Testis (tissue), 3 donors: ENCODE data around the gene SMG6. TPM values are rescaled to one million over a fixed set of nuclear protein-coding genes. Genes with fewer than 3 reads are reported as not detected.
"Not testable (repeated sequence)": the region's sequence is repeated elsewhere in the genome, so short reads cannot be mapped to it uniquely, and the experiment has no call there.

Experiments used
- DNase-seq: peaks from one replicate; pipeline ENCODE4 v3.0.0-alpha.2; 2019
- H3K27ac ChIP-seq, 2 donors: fragments of 200-600 bp; sonication (generic); one replicate each; pipeline ENCODE4 v1.5.1; 2019
- H3K27me3 ChIP-seq: fragments of 200-600 bp; sonication (generic); one replicate; pipeline ENCODE4 v1.5.1; 2019
- H3K36me3 ChIP-seq: fragments of 200-600 bp; sonication (generic); one replicate; pipeline ENCODE4 v1.5.1; 2017; ENCODE audit warnings: low read depth; ENCODE audit errors: missing control alignments
- H3K4me1 ChIP-seq: fragments of 200-600 bp; sonication (generic); one replicate; pipeline ENCODE4 v1.5.1; 2019
- H3K4me3 ChIP-seq, 2 donors: fragments of 200-600 bp; sonication (generic); one replicate each; pipeline ENCODE4 v1.5.1; 2017 to 2019
- H3K9me3 ChIP-seq: fragments of 200-600 bp; sonication (generic); one replicate; pipeline ENCODE4 v1.5.1; 2017
- POLR2A ChIP-seq: fragments of 450-650 bp; IDR thresholded peaks from one replicate; pipeline ENCODE4 v1.6.1; 2017; ENCODE audit warnings: antibody characterized with exemption, mild to moderate bottlenecking, moderate library complexity
- WGBS, 2 donors: methylation state at CpG; one replicate each; pipeline ENCODE4 v1.1.5; 2018; 5-methylcytosine and 5-hydroxymethylcytosine counted together
- intact Hi-C: fragments of 100-400 bp; cut with DNase I; formaldehyde crosslinking; loops from one replicate; pipeline ENCODE4 v1.15.1; 2023; ENCODE audit warnings: low total_unique reads
- polyA plus RNA-seq: library from polyadenylated mRNA; stranded (reverse); fragments of 350-450 nt; fragmentation: Illumina TruSeq; extraction: RNeasy Lipid Tissue Mini Kit (QIAGEN cat#74804); gene quantifications from one replicate; pipeline ENCODE4 v1.2.3, GENCODE V29; 2014; ENCODE audit warnings: low read depth, low replicate concordance; ENCODE audit not compliant: insufficient read depth
- total RNA-seq, 2 donors: library from RNA; depleted of rRNA; stranded (reverse); fragments of >200 nt; gene quantifications; one replicate each; pipeline ENCODE4 v1.2.3, GENCODE V29; 2016
- TF ChIP-seq, protein P1 (sequence below), 3 experiments: fragments of 450-650 bp in 2 of 3; fragments of 200-600 bp in 1 of 3; sonication (generic) in 1 of 3; IDR thresholded peaks; one replicate each; pipeline ENCODE4 v1.5.1; 2016 to 2019; ENCODE audit warnings: antibody characterized with exemption in 3 of 3, mild to moderate bottlenecking in 2 of 3, moderate library complexity in 1 of 3

SMG6 gene
- total and polyA plus RNA-seq, 3 donors from 2014 or later: 68.7 to 86.5 (median 80.6) TPM

DNA sequence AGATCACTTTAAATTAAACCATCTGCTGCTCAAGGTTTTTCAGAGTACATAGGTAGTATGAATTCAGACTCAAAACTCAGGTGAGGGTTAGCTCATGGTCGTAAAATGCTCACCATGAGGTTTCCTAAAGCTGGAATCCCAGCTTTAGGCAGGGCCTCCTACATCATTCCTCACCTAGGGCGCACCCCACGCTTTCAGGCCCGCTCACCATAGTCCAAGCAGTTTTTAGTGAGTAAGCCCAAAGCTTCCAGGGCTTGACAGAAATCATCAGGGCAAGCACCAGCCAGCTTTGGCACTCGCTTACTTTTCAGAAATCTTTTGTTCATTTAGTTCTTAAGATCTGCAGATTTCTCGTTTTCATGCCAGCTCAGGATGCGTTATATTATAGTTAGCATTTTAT is 158.9 kb downstream of the SMG6 start:
- H3K27ac ChIP-seq: no peak overlapping the region
- no peaks in the 10 kb centered on the region for H3K36me3 ChIP-seq
- no peak for TF ChIP-seq POLR2A
- TF ChIP-seq, protein P1, sequence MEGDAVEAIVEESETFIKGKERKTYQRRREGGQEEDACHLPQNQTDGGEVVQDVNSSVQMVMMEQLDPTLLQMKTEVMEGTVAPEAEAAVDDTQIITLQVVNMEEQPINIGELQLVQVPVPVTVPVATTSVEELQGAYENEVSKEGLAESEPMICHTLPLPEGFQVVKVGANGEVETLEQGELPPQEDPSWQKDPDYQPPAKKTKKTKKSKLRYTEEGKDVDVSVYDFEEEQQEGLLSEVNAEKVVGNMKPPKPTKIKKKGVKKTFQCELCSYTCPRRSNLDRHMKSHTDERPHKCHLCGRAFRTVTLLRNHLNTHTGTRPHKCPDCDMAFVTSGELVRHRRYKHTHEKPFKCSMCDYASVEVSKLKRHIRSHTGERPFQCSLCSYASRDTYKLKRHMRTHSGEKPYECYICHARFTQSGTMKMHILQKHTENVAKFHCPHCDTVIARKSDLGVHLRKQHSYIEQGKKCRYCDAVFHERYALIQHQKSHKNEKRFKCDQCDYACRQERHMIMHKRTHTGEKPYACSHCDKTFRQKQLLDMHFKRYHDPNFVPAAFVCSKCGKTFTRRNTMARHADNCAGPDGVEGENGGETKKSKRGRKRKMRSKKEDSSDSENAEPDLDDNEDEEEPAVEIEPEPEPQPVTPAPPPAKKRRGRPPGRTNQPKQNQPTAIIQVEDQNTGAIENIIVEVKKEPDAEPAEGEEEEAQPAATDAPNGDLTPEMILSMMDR (IDR thresholded peaks at IDR 0.05): no peak
- no peaks in the 10 kb centered on the region for H3K4me1 ChIP-seq
- no peaks in the 10 kb centered on the region for H3K9me3 ChIP-seq
- 92 to 93% methylated on average over 7 of the region's 7 CpGs for WGBS, 2 donors
- intact Hi-C loops: no loop called here
- no peaks in the 10 kb centered on the region for H3K27me3 ChIP-seq
- H3K4me3 ChIP-seq: no peak overlapping the region
- DNase-seq: no peak

DNA sequence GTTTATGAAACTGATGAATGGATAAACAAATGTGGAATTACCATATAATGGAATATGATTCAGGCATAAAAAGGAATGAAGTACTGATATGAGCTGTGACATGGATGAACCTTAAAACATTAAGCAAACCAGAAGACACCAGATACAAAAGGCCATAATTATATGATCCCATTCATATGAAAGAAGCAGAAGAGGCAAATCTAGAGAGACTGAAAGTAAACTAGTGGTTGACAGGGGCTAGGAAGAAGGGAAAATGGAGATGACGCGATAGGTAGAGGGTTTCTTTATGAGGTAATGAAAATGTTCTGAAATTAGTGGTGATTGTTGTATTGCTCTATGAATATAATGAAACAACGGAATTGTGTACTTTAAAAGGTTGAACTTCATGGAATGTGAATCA is 160.3 kb downstream of the SMG6 start:
- Histone ChIP-seq H3K4me3 (no peak overlapping the region), H3K27me3 (no peaks in the 10 kb centered on the region), H3K27ac (no peak overlapping the region), H3K36me3 (no peaks in the 10 kb centered on the region), H3K4me1 (no peaks in the 10 kb centered on the region), H3K9me3 (no peaks in the 10 kb centered on the region)
- intact Hi-C loops: no loop called here
- no peak for DNase-seq
- WGBS, 2 donors: 90 to 92% methylated on average over 3 of the region's 3 CpGs
- TF ChIP-seq POLR2A: no peak
- TF ChIP-seq, protein P1 (IDR thresholded peaks at IDR 0.05): no peak

DNA sequence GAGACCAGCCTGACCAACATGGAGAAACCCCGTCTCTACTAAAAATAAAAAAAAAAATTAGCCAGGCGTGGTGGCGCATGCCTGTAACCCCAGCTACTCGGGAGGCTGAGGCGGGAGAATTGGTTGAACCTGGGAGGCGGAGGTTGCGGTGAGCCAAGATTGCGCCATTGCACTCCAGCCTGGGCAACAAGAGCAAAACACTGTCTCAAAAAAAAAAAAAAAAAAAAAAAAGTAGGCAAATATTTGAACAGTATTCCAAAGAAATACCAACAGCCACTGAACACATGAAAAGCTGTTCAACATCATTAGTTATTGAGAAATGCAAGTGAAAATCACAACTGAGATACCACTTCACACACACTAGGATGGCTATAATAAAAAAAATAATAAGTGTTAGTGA is 160.9 kb downstream of the SMG6 start:
- DNase-seq, H3K27ac ChIP-seq, H3K27me3 ChIP-seq, H3K36me3 ChIP-seq, intact Hi-C loops, H3K9me3 ChIP-seq, H3K4me3 ChIP-seq, H3K4me1 ChIP-seq: not testable (repeated sequence)
- 95 to 96% methylated on average over 8 of the region's 8 CpGs for WGBS, 2 donors

DNA sequence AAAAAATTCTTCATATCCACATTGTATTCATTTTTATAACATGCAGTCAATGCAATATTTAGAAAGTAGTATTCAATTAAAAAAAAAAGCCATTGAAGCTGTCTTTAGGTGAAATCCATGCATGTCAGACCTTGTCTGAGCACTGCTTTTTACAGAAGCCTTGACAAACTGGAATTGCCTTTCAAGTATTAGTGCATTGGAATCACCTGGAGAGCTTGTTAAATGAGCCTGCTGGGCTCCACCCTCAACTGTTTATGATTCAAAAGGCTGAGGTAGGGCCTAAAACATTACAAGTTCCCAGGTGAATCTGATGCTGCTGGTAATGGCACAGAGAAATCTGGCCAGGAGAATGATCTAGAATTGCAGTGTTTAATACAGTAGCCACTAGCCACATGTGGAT is 162.9 kb downstream of the SMG6 start:
- H3K36me3 ChIP-seq: no peaks in the 10 kb centered on the region
- no peak for DNase-seq
- intact Hi-C loops: no loop called here
- no peak overlapping the region for H3K27ac ChIP-seq
- TF ChIP-seq, protein P1 (IDR thresholded peaks at IDR 0.05): no peak
- no peak for TF ChIP-seq POLR2A
- no peaks in the 10 kb centered on the region for H3K9me3 ChIP-seq
- no peak overlapping the region for H3K4me3 ChIP-seq
- no peaks in the 10 kb centered on the region for H3K27me3 ChIP-seq
- H3K4me1 ChIP-seq: no peaks in the 10 kb centered on the region

DNA sequence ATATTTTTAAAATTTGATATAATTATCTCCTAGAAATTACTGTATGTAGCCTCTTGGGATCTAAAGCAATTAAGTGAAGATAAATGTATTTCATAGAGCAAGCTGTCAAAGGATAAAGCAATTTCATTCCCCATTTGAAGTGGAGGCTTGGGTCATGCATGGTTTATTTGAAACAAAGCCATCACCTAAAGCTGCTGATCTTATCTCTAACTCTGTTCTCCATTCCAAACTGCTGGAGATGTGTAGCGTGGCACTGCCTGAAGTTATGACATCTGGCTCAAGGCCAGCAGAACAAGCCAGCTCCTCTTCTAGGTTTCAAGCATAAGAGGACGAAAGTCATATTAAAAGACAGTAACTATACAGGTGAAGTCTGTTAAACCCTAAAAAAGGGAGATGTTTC is 164.8 kb downstream of the SMG6 start:
- H3K4me1 ChIP-seq: no peaks in the 10 kb centered on the region
- H3K27me3 ChIP-seq: no peaks in the 10 kb centered on the region
- no peak overlapping the region for H3K27ac ChIP-seq
- intact Hi-C loops: no loop called here
- DNase-seq: no peak
- no peaks in the 10 kb centered on the region for H3K9me3 ChIP-seq
- no peak overlapping the region for H3K4me3 ChIP-seq
- 52 to 77% methylated on average over 2 of the region's 2 CpGs for WGBS, 2 donors
- no peaks in the 10 kb centered on the region for H3K36me3 ChIP-seq
- TF ChIP-seq, protein P1 (IDR thresholded peaks at IDR 0.05): no peak
- no peak for TF ChIP-seq POLR2A
